ELR (cell line): ENCODE data around the gene GARRE1.

Experiments used
- DNase-seq: peaks from one replicate; pipeline ENCODE4 v3.0.0-alpha.2; 2015; ENCODE audit warnings: low read depth

Gene GARRE1

GRCh38 chr19:34298891-34299520 is 44.7 kb downstream of the GARRE1 start:
- no peak for DNase-seq

DNA sequence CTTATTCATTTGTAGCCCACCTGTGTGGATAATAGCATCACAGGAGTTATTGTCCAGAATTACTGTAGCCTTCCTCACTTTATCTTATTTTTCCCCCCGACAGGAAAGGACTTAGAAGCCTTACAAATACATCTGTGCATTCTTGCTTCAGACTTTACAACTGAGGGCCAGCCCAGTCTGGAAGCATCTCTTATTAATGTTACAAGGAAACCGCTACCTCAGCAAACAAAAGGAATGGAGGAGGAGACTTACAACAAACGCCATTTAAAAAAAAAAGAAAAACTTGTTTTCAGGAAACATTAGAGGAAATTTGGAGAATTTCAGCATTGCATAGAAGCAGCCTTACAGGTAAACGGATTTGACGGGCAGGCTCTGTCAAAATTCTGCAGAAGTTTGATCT is 45.2 kb downstream of the GARRE1 start:
- DNase-seq, result no peak

- DNase-seq, result no peak
Measured at GRCh38 chr19:34300380-34300779, 46.0 kb downstream of the GARRE1 start.

DNA sequence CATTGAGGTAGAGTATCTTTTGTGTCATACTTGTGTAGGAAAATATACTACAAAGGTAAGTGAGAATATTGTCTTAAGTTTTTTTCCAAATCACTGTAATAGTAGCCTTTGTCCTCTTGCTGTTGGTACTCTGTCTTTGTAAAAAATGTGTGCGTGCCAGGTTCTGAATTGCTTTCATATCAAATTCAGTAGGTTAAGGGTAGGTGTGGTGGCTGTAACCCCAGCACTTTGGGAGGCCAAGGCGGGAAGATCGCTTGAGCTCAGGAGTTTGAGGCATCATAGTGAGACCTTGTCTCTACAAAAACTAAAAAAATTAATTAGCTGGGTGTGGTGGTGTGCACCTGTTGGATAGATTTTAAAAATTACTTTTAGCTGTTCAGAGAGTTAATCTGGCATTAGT is 46.6 kb downstream of the GARRE1 start:
- DNase-seq, result no peak
